RPMI7951 (cell line): ENCODE results near the gene NONO. TPM values are rescaled to one million over a fixed set of nuclear protein-coding genes. Genes with fewer than 3 reads are reported as not detected.

Experiments used
- total RNA-seq: library from RNA; depleted of rRNA; stranded (reverse); fragments of >200 nt; shearing (Covaris generic); gene quantifications from 2 replicates; pipeline ENCODE4 v1.2.3, GENCODE V29; 2014; rRNA removed

NONO gene
- total RNA-seq, 1 experiment from 2014 or later = 489 TPM

Other genes with a start within 250 kb of the NONO start
- 75.6 and 86.4 TPM in 2 replicates for gene SNX12, start 215.3 kb upstream of the NONO start, total RNA-seq
- 4.2 and 4.3 TPM in 2 replicates for gene FOXO4, start 187.8 kb upstream of the NONO start, total RNA-seq
- gene CXorf65, start 176.9 kb upstream of the NONO start, total RNA-seq = not detected in 2 replicates
- gene IL2RG, start 172.1 kb upstream of the NONO start, total RNA-seq = not detected in 2 replicates
- 19.3 and 35.1 TPM in 2 replicates for gene MED12, start 165.0 kb upstream of the NONO start, total RNA-seq
- gene NLGN3, start 138.8 kb upstream of the NONO start, total RNA-seq = under 0.01 and 0.10 TPM in 2 replicates
- not detected in 2 replicates for gene GJB1, start 60.4 kb upstream of the NONO start, total RNA-seq
- 19.7 and 23.2 TPM in 2 replicates for gene ZMYM3, start 29.5 kb upstream of the NONO start, total RNA-seq
- 0.96 and 0.98 TPM in 2 replicates for gene ITGB1BP2, start 18.1 kb downstream of the NONO start, total RNA-seq
- 16.0 and 18.8 TPM in 2 replicates for gene TAF1, start 82.7 kb downstream of the NONO start, total RNA-seq
- 64.9 and 92.4 TPM in 2 replicates for gene OGT, start 249.5 kb downstream of the NONO start, total RNA-seq